NT2/D1 (cell line): ENCODE results near the gene RELT.
A peak's percentile ranks its signal among the peaks of the same experiment; 100 is the strongest.

Experiments
- DNase-seq: peaks from one replicate; pipeline ENCODE4 v3.0.0-alpha.2; 2011; ENCODE audit warnings: low read depth, low spot score
- H3K27me3 ChIP-seq: 2 replicates; pipeline ENCODE4 v1.6.0; 2011; ENCODE audit warnings: mild to moderate bottlenecking; ENCODE audit not compliant: insufficient read length, insufficient read depth
- H3K36me3 ChIP-seq: 2 replicates; pipeline ENCODE4 v1.6.1; 2011; ENCODE audit warnings: mild to moderate bottlenecking, low read length, mixed read lengths; ENCODE audit not compliant: insufficient read depth, insufficient read length
- H3K4me1 ChIP-seq: 2 replicates; pipeline ENCODE4 v1.5.1; 2011; ENCODE audit not compliant: insufficient read depth, insufficient read length
- H3K4me3 ChIP-seq: 2 replicates; pipeline ENCODE4 v1.5.1; 2011; ENCODE audit warnings: low read depth; ENCODE audit not compliant: insufficient read length
- H3K9ac ChIP-seq: 2 replicates; pipeline ENCODE4 v1.6.0; 2011; ENCODE audit warnings: low read depth; ENCODE audit not compliant: insufficient read length
- H3K9me3 ChIP-seq: 2 replicates; pipeline ENCODE4 v1.5.1; 2011; ENCODE audit warnings: mild to moderate bottlenecking, low read length; ENCODE audit not compliant: insufficient read depth
- SUZ12 ChIP-seq: IDR thresholded peaks from 2 replicates; pipeline ENCODE4 v1.6.1; 2011; ENCODE audit not compliant: insufficient read length, insufficient read depth; ENCODE audit errors: extremely low read depth
- YY1 ChIP-seq: IDR thresholded peaks from 2 replicates; pipeline ENCODE4 v1.6.1; 2011; ENCODE audit not compliant: insufficient read length, insufficient read depth
- ZNF274 ChIP-seq: IDR thresholded peaks from 2 replicates; pipeline ENCODE4 v1.6.1; 2011; ENCODE audit warnings: mild to moderate bottlenecking, low read depth, low read length

RELT gene

GRCh38 chr11:73381589-73381988 lies 5.4 kb downstream of the RELT start:
- H3K36me3 ChIP-seq: peaks cover 31% of the 10 kb centered on the region
- no peaks in the 10 kb centered on the region for H3K9me3 ChIP-seq
- TF ChIP-seq ZNF274 (no peak), SUZ12 (no peak), YY1 (no peak)
- no peaks in the 10 kb centered on the region for H3K27me3 ChIP-seq
- no peak for DNase-seq
- no peak overlapping the region for H3K9ac ChIP-seq
- H3K4me1 ChIP-seq: peaks cover 57% of the 10 kb centered on the region
- no peak overlapping the region for H3K4me3 ChIP-seq

GRCh38 chr11:73382183-73382582 lies 6.0 kb downstream of the RELT start:
- TF ChIP-seq YY1 (no peak), SUZ12 (no peak), ZNF274 (no peak)
- Histone ChIP-seq H3K27me3 (no peaks in the 10 kb centered on the region), H3K4me3 (no peak overlapping the region), H3K4me1 (peaks cover 59% of the 10 kb centered on the region), H3K36me3 (peaks cover 31% of the 10 kb centered on the region), H3K9me3 (no peaks in the 10 kb centered on the region), H3K9ac (no peak overlapping the region)
- DNase-seq: no peak

GRCh38 chr11:73382747-73383146 lies 6.5 kb downstream of the RELT start:
- no peak for DNase-seq
- peaks cover 32% of the 10 kb centered on the region for H3K36me3 ChIP-seq
- H3K9ac ChIP-seq: no peak overlapping the region
- no peak overlapping the region for H3K4me3 ChIP-seq
- no peaks in the 10 kb centered on the region for H3K27me3 ChIP-seq
- no peak for TF ChIP-seq YY1
- no peak for TF ChIP-seq SUZ12
- TF ChIP-seq ZNF274: no peak
- peaks cover 60% of the 10 kb centered on the region for H3K4me1 ChIP-seq
- no peaks in the 10 kb centered on the region for H3K9me3 ChIP-seq

DNA sequence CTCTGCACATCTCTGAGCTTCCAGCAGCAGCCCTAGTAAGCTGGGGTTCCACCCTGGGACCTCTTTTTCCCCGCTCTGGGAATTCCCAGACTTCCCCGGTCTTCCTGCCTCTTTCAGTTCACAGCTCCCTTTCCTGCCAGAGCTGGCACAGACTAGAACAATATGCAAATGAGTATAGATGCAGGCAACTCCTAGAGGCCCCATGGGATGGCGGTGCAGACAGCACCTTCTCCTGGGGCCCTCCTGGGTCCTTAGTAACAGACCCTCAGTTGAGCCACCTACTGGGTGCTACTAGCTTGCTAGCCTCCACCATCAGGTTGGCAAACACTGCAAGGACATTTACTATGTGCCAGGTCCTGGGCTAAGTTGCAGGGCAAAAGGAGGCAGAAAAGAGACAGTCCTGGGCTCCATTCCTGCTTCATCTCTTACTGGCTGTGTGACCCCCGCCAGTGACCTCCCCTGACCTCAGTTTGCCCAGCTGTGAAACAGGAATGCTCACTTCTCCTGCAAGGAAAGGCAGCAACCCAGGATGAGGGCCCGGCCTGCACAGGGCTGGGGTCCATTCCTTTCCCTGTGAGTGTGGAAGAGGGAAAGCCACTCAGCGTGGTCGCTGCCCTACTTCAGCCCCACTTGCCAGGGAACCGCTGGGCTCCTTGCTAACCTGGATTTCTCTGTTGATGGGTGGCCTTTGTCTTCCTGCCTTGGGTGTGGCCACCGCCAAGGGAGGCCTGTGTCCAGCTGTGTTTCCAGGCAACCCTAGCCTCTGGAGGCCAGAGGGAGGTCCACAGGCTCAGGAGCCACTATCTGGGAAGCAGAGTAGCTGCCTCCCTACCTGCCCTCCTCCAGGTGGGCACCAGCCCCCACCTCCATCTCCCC lies 7.3 kb downstream of the RELT start:
- Histone ChIP-seq H3K9ac (peak overlapping the region; percentile 32), H3K9me3 (no peaks in the 10 kb centered on the region), H3K36me3 (peaks cover 36% of the 10 kb centered on the region), H3K4me1 (peaks cover 59% of the 10 kb centered on the region), H3K4me3 (no peak overlapping the region), H3K27me3 (no peaks in the 10 kb centered on the region)
- no peak for DNase-seq
- TF ChIP-seq YY1 (no peak), ZNF274 (no peak)

DNA sequence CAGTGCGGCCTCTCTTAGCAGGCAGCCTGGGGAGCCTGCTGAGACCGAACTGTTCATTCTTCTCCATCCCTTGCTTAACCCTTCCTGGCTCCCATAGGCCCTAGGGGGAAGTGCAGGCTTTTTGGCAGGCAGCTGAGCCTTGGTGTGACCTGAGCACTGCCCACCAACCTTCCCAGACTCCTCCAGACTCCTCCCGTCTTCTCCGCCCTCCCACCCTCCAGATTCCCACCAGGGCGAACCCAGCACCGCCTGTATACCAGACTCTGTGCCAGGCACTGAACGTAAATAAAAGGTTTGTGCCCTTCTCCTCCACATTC lies 7.9 kb downstream of the RELT start:
- Histone ChIP-seq H3K27me3 (no peaks in the 10 kb centered on the region), H3K4me1 (peaks cover 59% of the 10 kb centered on the region), H3K9me3 (no peaks in the 10 kb centered on the region), H3K4me3 (no peak overlapping the region), H3K36me3 (peaks cover 36% of the 10 kb centered on the region), H3K9ac (no peak overlapping the region)
- DNase-seq: no peak
- TF ChIP-seq ZNF274 (no peak), SUZ12 (no peak), YY1 (no peak)

DNA sequence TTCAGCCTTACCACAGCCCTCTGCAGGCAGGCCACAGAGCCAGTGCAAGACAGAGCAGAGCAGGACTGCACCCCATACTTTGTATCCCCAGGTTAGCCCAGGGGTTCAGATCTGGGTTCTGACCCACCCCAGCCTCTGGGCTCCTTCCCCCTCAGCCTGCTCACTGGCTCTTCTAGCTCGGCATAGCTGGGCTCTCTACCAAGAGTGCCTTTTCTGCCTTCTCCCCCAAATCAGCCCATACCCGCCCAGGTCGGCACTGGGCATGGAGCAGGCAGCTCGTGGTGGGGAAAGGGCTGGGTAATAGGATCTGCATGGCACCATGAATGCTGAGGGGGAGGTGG lies 8.3 kb downstream of the RELT start:
- no peak overlapping the region for H3K4me3 ChIP-seq

DNA sequence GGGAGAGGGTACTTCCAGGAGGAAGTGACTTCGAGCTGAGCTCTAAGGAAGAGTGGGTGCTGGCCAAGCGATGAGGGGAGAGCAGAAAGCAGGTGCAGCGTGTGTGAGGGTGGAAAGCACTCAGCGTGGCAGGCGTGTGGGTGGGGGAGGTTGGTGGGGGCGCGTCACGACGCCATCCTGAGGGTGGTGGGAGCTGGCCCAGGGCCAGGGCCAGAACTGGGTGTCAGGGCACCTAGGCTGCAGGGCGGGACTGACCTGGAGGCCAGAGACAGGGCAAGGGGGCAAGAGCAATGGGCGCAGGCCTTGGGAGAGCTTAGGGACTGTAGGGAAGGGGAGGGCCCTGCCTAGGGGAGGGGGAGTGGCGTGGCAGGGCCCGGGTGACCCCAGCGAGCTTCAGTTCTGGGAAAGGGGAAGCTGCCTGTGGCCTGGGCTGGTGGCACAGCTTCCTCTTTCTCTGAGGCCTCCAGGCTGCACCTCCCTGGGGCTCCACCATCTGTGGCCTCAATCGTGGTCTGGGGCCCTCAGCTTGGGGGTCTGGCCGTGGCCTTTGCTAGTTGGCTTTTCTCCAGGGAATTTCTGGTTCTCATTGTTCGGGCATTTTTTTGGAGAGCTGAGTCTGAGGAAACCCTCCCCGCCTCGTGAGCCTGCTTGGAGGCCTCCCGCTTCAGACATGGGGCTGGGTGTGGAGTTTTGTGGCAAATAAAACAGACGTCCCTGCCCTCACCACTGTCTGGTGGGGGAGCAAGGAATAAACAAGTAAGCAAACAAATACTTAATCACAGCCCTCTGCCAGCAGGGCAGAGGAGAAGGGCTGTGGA lies 8.9 kb downstream of the RELT start:
- Histone ChIP-seq H3K36me3 (peaks cover 35% of the 10 kb centered on the region), H3K4me3 (no peak overlapping the region), H3K27me3 (no peaks in the 10 kb centered on the region), H3K9ac (no peak overlapping the region), H3K9me3 (no peaks in the 10 kb centered on the region), H3K4me1 (peaks cover 59% of the 10 kb centered on the region)
- TF ChIP-seq SUZ12: no peak
- TF ChIP-seq YY1: no peak
- no peak for TF ChIP-seq ZNF274
- DNase-seq: no peak

More for the DNA sequence above, 8.3 kb downstream of the RELT start:
- no peaks in the 10 kb centered on the region for H3K9me3 ChIP-seq
- H3K9ac ChIP-seq: no peak overlapping the region
- H3K4me1 ChIP-seq: peaks cover 61% of the 10 kb centered on the region
- peaks cover 35% of the 10 kb centered on the region for H3K36me3 ChIP-seq
- no peaks in the 10 kb centered on the region for H3K27me3 ChIP-seq
- no peak for TF ChIP-seq YY1
- no peak for TF ChIP-seq ZNF274
- no peak for DNase-seq
